GM23248 (cell line): ENCODE results near the gene MT1B. TPM values are rescaled to one million over a fixed set of nuclear protein-coding genes. Genes with fewer than 3 reads are reported as not detected.
"Not testable (repeated sequence)": the region's sequence is repeated elsewhere in the genome, so short reads cannot be mapped to it uniquely, and the experiment has no call there.

Experiments used
- DNase-seq: peaks from one replicate; pipeline ENCODE4 v3.0.0-alpha.2; 2015
- H2AFZ ChIP-seq: fragments of 200-600 bp; sonication (generic); 2 replicates; pipeline ENCODE4 v1.6.1; 2016; ENCODE audit warnings: antibody characterized with exemption
- H3F3A ChIP-seq: fragments of 200-600 bp; sonication (generic); 2 replicates; pipeline ENCODE4 v1.6.1; 2016; ENCODE audit warnings: mild to moderate bottlenecking, antibody characterized with exemption, mixed run types; ENCODE audit not compliant: insufficient read depth
- H3K27ac ChIP-seq: fragments of 200-600 bp; sonication (generic); 2 replicates; pipeline ENCODE4 v1.5.1; 2016; ENCODE audit warnings: mild to moderate bottlenecking
- H3K27me3 ChIP-seq: fragments of 200-600 bp; sonication (generic); replicated peaks from 2 replicates; pipeline ENCODE4 v1.6.1; 2016; ENCODE audit warnings: mild to moderate bottlenecking; ENCODE audit not compliant: insufficient read depth
- H3K36me3 ChIP-seq: fragments of 200-600 bp; sonication (generic); 2 replicates; pipeline ENCODE4 v1.6.1; 2016; ENCODE audit warnings: low read depth, mild to moderate bottlenecking
- H3K4me1 ChIP-seq: fragments of 200-600 bp; sonication (generic); 2 replicates; pipeline ENCODE4 v1.6.1; 2016; ENCODE audit warnings: mild to moderate bottlenecking; ENCODE audit not compliant: insufficient read depth
- H3K4me2 ChIP-seq: fragments of 200-600 bp; sonication (generic); one replicate; pipeline ENCODE4 v1.6.1; 2016; ENCODE audit warnings: mild to moderate bottlenecking; ENCODE audit not compliant: unreplicated experiment
- H3K4me3 ChIP-seq: fragments of 200-600 bp; sonication (generic); 2 replicates; pipeline ENCODE4 v1.5.1; 2016; ENCODE audit warnings: mild to moderate bottlenecking
- H3K79me2 ChIP-seq: fragments of 200-600 bp; sonication (generic); 2 replicates; pipeline ENCODE4 v1.6.1; 2016; ENCODE audit warnings: mild to moderate bottlenecking; ENCODE audit not compliant: insufficient read depth
- H3K9ac ChIP-seq: fragments of 200-600 bp; sonication (generic); 2 replicates; pipeline ENCODE4 v1.6.1; 2016; ENCODE audit warnings: mild to moderate bottlenecking
- H3K9me2 ChIP-seq: fragments of 200-600 bp; sonication (generic); 2 replicates; pipeline ENCODE4 v1.6.1; 2016; ENCODE audit warnings: mixed run types, mild to moderate bottlenecking, moderate library complexity; ENCODE audit not compliant: insufficient read depth
- H3K9me3 ChIP-seq: fragments of 200-600 bp; sonication (generic); one replicate; pipeline ENCODE4 v1.6.1; 2017; ENCODE audit warnings: low read depth
- H4K20me1 ChIP-seq: fragments of 200-600 bp; sonication (generic); 2 replicates; pipeline ENCODE4 v1.6.0; 2016; ENCODE audit not compliant: insufficient read depth
- EZH2 ChIP-seq: fragments of 200-600 bp; sonication (generic); IDR thresholded peaks from 2 replicates; pipeline ENCODE4 v1.6.1; 2018; ENCODE audit warnings: antibody characterized with exemption, mild to moderate bottlenecking; ENCODE audit not compliant: insufficient read depth, poor library complexity, severe bottlenecking
- EZH2phosphoT487 ChIP-seq: fragments of 200-600 bp; sonication (generic); IDR thresholded peaks from 2 replicates; pipeline ENCODE4 v1.6.1; 2018; ENCODE audit warnings: antibody characterized with exemption, moderate library complexity, mild to moderate bottlenecking, low read depth; ENCODE audit not compliant: insufficient read depth
- WGBS, 2 experiments: methylation state at CpG; one replicate each; pipeline ENCODE4 v1.1.6; 2015 to 2017; ENCODE audit warnings: low lambda C conversion rate in 2 of 2, low coverage in 1 of 2; ENCODE audit errors: missing lambda C conversion rate in 2 of 2; 5-methylcytosine and 5-hydroxymethylcytosine counted together
- in situ Hi-C: fragments of 300-500 bp; cut with MboI; formaldehyde crosslinking; loops from 2 replicates; pipeline ENCODE4 v1.15.0; 2020
- polyA plus RNA-seq: library from polyadenylated mRNA; unstranded; fragments of >200 nt; fragmentation: Nextera tagmentation; extraction: Ambion mirVana; gene quantifications from 2 replicates; pipeline ENCODE4 v1.2.1, GENCODE V29; 2016
- total RNA-seq: library from RNA; depleted of rRNA; stranded (reverse); fragments of >200 nt; shearing (Covaris generic); gene quantifications from 2 replicates; pipeline ENCODE4 v1.2.3, GENCODE V29; 2014

MT1B gene
- total and polyA plus RNA-seq, 2 experiments from 2014 or later: not detected

DNA sequence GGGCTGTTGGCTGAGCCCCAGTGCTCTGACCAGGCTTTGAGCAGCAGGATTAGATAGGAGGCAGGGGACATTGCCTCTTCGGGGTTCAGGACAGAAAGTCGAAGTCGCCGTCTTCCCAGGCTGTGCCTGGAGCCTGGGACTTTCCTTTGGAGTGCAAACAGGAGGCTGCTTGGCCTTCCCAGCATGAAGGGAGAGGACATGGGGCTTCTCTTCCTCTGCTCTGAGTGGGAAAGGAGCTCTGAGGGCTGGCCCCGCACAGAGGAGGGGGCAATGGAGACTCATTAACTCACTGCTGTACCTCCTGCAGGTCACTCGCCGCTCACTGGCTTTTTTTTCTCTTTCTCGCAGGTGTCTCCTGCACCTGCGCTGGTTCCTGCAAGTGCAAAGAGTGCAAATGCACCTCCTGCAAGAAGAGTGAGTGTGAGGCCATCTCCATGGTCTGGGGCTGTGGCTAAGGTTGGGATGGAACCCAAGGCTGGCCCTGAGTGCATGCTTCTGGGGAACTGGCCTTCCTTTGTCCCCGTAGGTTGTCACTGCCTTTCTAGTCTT, 6.7 kb downstream of the MT1B start:
- H4K20me1 ChIP-seq: no peaks in the 10 kb centered on the region
- no peaks in the 10 kb centered on the region for H3K36me3 ChIP-seq
- no peak overlapping the region for H3K27ac ChIP-seq
- WGBS, 2 experiments: 42 to 43% methylated on average over 10 of the region's 10 CpGs
- peak overlapping the region; percentile 52 for H3K4me3 ChIP-seq
- H2AFZ ChIP-seq: peak overlapping the region; percentile 61
- no peaks in the 10 kb centered on the region for H3F3A ChIP-seq
- TF ChIP-seq EZH2 (no peak), EZH2phosphoT487 (no peak)
- H3K27me3 ChIP-seq: peaks cover 14% of the 10 kb centered on the region; the same call in 1 of the 2 replicates
- no peaks in the 10 kb centered on the region for H3K9me3 ChIP-seq
- no peak overlapping the region for H3K9ac ChIP-seq
- no peaks in the 10 kb centered on the region for H3K79me2 ChIP-seq
- H3K4me1 ChIP-seq: no peaks in the 10 kb centered on the region
- in situ Hi-C loops: no loop called here
- no peaks in the 10 kb centered on the region for H3K9me2 ChIP-seq
- no peak for DNase-seq
- H3K4me2 ChIP-seq: peak overlapping the region; percentile 59

DNA sequence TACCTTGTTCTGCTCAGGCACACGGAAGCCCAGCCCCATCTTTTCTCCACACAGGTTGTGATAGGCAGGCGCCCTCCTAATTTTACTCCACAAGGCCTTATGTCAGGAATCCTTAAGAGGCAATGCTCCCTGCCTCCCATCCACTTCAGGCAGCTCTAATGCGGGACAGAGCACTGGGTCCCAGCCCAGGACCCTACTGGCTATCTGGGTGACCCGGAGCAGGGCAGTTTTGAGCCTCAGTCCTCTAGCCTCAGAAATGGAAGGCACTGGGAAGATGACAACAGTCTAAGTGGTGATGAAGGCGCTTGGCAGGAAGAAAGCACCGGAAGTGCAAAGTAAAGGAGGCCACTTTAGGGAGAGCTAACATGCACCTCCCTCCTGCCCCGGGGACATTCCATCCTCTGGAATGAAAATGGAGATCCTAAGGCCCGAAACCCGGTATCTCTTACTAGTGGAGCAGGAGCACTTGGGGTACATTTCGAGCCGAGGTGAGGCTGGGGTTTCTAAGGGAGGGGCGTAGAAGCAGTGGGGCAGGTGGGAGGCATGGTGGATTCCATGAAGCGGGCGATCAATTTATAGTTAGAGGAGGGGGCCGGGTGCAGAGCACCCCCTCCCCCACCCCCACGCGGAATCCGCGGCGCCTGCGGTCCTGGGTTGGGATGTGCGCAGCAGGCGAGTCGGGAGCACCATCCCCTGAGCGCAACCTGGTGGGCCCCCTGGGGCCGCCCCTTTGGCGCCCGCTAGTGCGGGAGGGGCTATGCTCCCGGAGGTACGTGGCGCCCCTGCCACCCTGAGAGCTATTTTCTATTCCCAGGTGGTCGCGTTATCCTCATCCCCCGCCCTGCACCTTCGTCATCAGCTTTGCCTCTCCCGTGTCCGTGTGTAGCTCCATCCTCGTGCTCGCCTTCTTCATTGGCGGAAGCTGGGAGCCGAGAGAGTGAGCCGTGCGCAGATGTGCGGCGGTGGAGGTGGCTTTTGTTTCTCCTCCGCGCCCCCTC, 11.0 kb downstream of the MT1B start:
- H3K4me2 ChIP-seq: no peak overlapping the region

DNA sequence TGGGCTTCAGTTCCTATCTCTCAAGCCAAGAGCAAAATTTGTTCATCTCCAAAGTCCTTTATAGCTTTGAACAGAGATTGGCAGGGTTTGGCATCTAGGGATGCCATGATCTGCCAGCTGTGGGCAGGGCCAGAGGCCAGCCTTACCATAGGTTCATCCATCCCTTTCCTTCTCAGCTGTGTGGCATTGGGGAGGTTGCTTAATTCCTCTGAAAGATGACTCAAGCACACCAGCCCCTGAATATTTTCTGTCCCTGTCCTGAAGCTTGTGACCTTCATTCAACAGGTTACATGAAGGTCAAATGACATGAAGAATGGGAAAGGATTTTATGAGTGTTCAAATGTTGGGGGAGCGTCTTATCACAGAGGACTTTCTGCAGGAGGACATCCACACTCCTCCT, 12.8 kb downstream of the MT1B start:
- no peak for DNase-seq
- Histone ChIP-seq H3K4me2 (no peak overlapping the region), H3K4me1 (no peaks in the 10 kb centered on the region), H3K9me2 (no peaks in the 10 kb centered on the region), H4K20me1 (no peaks in the 10 kb centered on the region), H3K9ac (no peak overlapping the region), H2AFZ (no peak overlapping the region), H3F3A (no peaks in the 10 kb centered on the region), H3K9me3 (no peaks in the 10 kb centered on the region), H3K27ac (no peak overlapping the region), H3K36me3 (no peaks in the 10 kb centered on the region), H3K79me2 (no peaks in the 10 kb centered on the region), H3K4me3 (no peak overlapping the region), H3K27me3 (peaks cover 32% of the 10 kb centered on the region)
- in situ Hi-C loops: no loop called here
- TF ChIP-seq EZH2phosphoT487 (no peak), EZH2 (no peak)
- WGBS, 2 experiments: 86 to 89% methylated on average over 1 of the region's 1 CpG

More for the DNA sequence above, 11.0 kb downstream of the MT1B start:
- Histone ChIP-seq H3K27ac (no peak overlapping the region), H3K79me2 (no peaks in the 10 kb centered on the region), H2AFZ (no peak overlapping the region), H3F3A (no peaks in the 10 kb centered on the region), H3K4me3 (no peak overlapping the region), H4K20me1 (no peaks in the 10 kb centered on the region), H3K4me1 (no peaks in the 10 kb centered on the region), H3K9me3 (no peaks in the 10 kb centered on the region), H3K36me3 (no peaks in the 10 kb centered on the region), H3K27me3 (peaks cover 20% of the 10 kb centered on the region), H3K9ac (no peak overlapping the region), H3K9me2 (no peaks in the 10 kb centered on the region)
- no peak for TF ChIP-seq EZH2
- TF ChIP-seq EZH2phosphoT487: no peak
- 35 to 40% methylated on average over 29 to 48 of the region's 48 CpGs for WGBS, 2 experiments
- in situ Hi-C loops: no loop called here
- no peak for DNase-seq

DNA sequence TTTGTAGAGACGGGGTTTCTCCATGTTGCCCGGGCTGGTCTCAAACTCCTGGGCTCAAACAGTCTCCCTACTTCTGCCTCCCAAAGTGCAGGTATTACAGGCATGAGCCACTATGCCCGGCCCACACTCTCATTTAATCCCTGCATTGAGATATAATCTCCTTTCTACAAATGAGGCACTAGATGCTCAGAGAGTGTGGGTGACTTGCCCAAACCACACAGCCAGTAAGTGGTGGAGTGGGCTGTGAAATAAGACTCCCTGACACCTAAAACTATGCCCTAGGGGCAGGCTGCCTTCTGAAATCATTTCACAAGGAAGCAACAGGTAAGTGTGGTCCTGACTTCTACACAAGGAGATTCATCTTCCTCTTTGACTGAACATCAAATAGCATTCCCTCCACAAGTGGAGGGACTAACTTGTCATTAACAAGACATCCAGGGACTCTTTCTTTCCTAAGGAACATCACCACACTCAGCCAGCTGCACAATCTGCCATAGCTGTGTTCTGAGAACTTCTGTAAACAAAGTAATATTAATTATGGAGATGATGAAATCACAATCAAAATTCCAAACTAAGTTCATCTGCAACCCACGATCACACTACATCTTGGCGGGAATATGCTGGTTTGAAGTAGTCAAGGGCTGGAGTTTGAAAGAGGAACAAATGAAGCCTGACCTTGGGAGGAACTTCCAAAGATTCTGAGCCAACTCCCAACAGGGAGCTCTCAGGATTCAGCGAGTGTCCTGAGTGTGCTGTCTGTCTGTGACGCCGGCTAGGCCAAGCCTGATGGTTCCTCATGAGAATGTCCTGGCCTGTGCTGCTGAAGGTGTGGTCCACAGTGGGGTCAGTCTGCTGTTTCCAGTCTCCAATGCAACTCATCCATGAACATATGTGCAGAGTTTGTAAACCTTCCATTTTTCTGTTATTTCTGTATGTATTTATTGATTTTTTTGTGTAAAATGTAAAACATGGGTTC, 13.9 kb downstream of the MT1B start:
- H3K9me3 ChIP-seq, DNase-seq, H3K36me3 ChIP-seq, in situ Hi-C loops, H3K9me2 ChIP-seq, H2AFZ ChIP-seq, H3F3A ChIP-seq, H3K4me3 ChIP-seq, H3K4me2 ChIP-seq, H3K79me2 ChIP-seq, H3K4me1 ChIP-seq, H4K20me1 ChIP-seq, H3K9ac ChIP-seq, H3K27ac ChIP-seq: not testable (repeated sequence)
- H3K27me3 ChIP-seq: peaks cover 30% of the 10 kb centered on the region
- 59 to 65% methylated on average over 8 of the region's 8 CpGs for WGBS, 2 experiments
